GM19193 (cell line): ENCODE data around the gene PCDHGA1.

ENCODE experiments used
- POLR2A ChIP-seq: IDR thresholded peaks from 4 replicates; pipeline ENCODE4 v1.6.1; 2011; ENCODE audit not compliant: insufficient read depth, insufficient read length; ENCODE audit errors: extremely low read depth

The PCDHGA1 gene

DNA sequence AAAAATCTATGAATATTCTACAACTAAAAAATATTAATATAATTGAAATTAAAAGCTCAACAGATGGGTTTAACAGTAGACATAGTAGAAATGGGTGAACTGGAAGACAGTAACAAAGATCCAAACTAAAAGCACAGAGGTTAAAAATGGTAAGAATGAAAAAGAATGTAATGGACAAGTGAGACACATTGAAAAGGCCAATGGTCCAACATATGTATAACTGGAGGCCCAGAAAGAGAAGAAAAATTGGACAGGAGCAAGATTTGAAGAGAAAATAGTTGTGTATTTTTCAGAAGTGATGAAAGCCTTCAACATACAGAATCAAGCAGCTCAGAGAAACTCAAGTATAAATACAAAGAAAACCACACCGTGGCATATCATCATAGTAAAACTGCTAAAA lies 217.2 kb downstream of the PCDHGA1 start:
- no peak for TF ChIP-seq POLR2A

- TF ChIP-seq POLR2A: no peak
Measured at GRCh38 chr5:141547921-141548320, 217.6 kb downstream of the PCDHGA1 start.

GRCh38 chr5:141557681-141558136 lies 227.4 kb downstream of the PCDHGA1 start:
- TF ChIP-seq POLR2A: no peak

DNA sequence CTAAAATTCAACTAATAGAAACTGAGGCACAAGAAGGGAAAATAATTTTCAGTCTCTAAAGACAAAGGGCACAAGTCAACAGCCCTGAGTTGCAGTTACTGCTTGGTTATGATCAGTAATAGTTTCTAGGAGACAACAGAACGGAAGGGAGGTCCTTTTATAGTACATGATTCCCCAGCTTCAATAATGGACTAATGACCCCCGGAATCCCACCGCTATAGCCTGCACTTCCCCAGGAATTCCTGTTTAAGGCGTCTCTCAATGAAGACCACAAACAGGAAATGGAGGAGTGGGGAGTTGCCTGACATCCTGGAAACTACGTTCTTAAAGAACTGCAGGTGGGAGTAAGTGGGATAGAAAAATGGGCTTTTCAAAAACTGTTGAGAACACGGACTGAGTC lies 227.8 kb downstream of the PCDHGA1 start:
- no peak for TF ChIP-seq POLR2A

GRCh38 chr5:141559461-141559860 lies 229.1 kb downstream of the PCDHGA1 start:
- TF ChIP-seq POLR2A: no peak

DNA sequence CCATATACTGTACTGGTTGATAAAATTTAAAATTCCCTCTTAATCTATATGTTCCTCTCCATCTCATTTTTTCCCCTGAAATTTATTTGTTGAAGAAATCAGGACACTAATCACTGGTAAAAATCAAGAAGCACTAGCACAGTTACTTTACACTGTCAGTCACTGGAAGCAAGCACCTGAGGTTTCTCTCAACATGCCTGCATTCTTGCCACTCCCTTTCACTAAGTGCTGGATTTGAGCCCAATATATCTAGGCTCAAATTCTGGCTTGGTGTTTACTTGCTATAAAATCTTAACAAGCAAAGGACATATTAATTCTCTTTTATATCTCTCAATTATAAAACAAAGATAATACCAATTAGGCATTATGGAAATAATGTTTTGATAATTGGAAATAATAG lies 229.8 kb downstream of the PCDHGA1 start:
- TF ChIP-seq POLR2A: no peak

- TF ChIP-seq POLR2A: no peak
Measured at GRCh38 chr5:141560725-141561483, 230.6 kb downstream of the PCDHGA1 start.
